Measurements from ENCODE around the gene POLD1.

DNA sequence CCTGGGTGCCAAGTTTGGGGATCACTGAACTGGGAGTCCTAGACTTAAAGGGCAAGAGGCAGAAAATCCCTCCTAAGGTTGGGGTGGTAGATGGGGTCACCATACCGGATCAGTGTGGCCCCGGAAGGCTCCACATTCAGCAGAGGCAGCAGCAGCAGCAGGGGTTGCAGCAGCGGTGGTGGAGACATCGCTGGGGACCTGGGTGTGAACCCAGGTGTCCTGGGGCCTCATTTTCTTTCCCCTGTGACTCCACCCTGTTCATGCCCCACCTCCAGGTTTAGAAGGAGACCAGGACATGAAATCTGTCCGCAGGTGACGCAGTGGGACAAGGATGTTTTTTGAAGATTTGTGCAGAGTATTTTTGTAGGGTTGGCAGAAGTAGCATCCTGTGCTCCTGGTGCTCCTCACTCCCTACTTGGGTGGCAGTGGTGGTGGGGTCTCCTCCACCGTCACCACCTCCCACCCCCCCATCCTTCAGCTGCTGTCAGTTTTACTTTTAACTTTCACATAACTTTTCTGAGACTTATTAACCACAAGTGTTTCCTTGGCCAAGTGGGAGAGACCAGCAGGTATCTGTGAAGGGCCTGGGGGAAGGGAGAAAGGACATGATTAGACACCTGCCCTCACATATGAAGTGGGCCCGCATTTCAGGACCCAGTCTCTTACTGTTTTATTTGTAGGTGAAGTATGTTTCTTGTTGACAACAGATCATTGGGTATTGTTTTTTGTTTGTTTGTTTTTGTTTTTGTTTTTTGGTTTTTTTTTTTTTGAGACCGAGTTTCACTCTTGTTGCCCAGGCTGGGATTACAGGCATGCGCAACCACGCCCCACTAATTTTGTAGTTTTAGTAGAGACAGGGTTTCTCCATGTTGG, 18.5 kb upstream of the POLD1 start, which contains the start of gene NAPSA:
- TF ChIP-seq CTCF (IDR thresholded peaks at IDR 0.05), result no peak
- no peak for TF ChIP-seq ZFX (IDR thresholded peaks at IDR 0.05; ENCODE audit: borderline replicate concordance)
